ENCODE measurements around the gene SMYD5. TPM values are rescaled to one million over a fixed set of nuclear protein-coding genes. Genes with fewer than 3 reads are reported as not detected.
A peak's percentile ranks its signal among the peaks of the same experiment; 100 is the strongest.

SMYD5 gene
- total and polyA plus RNA-seq, 9 of the 15 experiments (the other 6 are each of a cell fraction or from before 2014, with no cell fraction given), result 11.4 to 56.8 (median 32.0) TPM

DNA sequence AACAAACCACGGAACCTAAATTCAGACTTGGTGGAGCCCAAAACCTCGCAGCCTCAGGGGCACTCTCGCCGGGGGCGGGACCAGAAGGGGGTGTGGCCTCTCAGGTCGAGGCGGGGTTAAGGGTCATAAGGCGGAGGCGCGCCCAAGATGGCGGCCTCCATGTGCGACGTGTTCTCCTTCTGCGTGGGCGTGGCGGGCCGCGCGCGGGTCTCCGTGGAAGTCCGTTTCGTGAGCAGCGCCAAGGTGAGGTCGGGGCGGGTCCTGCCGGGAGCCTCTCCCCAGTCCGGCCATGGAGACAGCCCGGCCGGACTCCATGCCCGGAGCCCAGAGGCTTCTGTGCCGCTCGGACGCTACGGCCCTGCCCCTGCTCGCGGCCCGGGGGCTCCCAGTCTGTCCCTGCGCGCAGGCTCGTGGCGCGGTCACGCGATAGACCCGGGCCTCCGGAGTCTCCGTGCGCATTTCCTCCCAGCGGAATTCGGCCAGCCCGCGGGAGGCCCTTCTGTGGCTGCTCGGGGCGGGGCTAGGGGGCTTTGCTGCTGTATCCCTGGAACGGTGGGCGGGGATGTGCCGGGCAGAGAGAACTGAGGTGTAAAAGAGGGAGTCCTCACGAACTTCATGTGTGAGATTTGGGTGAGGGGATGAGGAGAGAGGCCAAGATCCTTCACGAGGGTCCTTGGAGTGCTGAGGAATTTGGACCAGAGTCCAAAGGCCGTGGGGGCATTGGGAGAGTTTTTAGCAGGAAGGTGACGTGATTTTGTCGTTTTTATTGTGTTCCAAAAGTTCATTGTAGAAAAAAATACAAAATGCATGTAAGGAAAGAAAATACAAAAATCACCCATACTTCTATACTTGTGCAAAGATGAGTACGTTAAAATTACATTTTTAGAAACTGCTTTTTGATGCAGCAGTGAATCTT is at the start of gene SMYD5 (continued):
- TF ChIP-seq, protein P1, sequence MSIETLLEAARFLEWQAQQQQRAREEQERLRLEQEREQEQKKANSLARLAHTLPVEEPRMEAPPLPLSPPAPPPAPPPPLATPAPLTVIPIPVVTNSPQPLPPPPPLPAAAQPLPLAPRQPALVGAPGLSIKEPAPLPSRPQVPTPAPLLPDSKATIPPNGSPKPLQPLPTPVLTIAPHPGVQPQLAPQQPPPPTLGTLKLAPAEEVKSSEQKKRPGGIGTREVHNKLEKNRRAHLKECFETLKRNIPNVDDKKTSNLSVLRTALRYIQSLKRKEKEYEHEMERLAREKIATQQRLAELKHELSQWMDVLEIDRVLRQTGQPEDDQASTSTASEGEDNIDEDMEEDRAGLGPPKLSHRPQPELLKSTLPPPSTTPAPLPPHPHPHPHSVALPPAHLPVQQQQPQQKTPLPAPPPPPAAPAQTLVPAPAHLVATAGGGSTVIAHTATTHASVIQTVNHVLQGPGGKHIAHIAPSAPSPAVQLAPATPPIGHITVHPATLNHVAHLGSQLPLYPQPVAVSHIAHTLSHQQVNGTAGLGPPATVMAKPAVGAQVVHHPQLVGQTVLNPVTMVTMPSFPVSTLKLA (conservative IDR thresholded peaks at IDR 0.05), result peak; percentile 94 to 98
- TF ChIP-seq, protein P2, sequence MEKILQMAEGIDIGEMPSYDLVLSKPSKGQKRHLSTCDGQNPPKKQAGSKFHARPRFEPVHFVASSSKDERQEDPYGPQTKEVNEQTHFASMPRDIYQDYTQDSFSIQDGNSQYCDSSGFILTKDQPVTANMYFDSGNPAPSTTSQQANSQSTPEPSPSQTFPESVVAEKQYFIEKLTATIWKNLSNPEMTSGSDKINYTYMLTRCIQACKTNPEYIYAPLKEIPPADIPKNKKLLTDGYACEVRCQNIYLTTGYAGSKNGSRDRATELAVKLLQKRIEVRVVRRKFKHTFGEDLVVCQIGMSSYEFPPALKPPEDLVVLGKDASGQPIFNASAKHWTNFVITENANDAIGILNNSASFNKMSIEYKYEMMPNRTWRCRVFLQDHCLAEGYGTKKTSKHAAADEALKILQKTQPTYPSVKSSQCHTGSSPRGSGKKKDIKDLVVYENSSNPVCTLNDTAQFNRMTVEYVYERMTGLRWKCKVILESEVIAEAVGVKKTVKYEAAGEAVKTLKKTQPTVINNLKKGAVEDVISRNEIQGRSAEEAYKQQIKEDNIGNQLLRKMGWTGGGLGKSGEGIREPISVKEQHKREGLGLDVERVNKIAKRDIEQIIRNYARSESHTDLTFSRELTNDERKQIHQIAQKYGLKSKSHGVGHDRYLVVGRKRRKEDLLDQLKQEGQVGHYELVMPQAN (IDR thresholded peaks at IDR 0.05; ENCODE audit: borderline replicate concordance), result peak; percentile 100
- 0 out of 2 replicates have a peak, but pooled peaks have one; percentile 38 for TF ChIP-seq ETV5 (CRISPR knock-in tag; IDR thresholded peaks at IDR 0.05; ENCODE audit: low read depth)
- peak; percentile 85 for TF ChIP-seq POLR2G (IDR thresholded peaks at IDR 0.05; ENCODE audit: low read depth, low read length)
- TF ChIP-seq HDAC1 (IDR thresholded peaks at IDR 0.05), result peak; percentile 82 to 100; a peak in 3 of 4 replicates
- peak; percentile 73 for TF ChIP-seq SIN3B (IDR thresholded peaks at IDR 0.05; ENCODE audit: low read depth)
- peak; percentile 98 for TF ChIP-seq EP400 (IDR thresholded peaks at IDR 0.05)
- no peak for TF ChIP-seq ZNF583 (CRISPR knock-in tag; IDR thresholded peaks at IDR 0.05)
- TF ChIP-seq YY1 (IDR thresholded peaks at IDR 0.05; ENCODE audit: borderline replicate concordance in 1 of 3, control insufficient read depth in 1 of 3, extremely low read depth in 1 of 3, insufficient read depth in 3 of 3, insufficient read length in 1 of 3, insufficient replicate concordance in 2 of 3, low read depth in 1 of 3, low read length in 2 of 3), result peak; percentile 97 to 98 (median 97)
- TF ChIP-seq, protein P3, sequence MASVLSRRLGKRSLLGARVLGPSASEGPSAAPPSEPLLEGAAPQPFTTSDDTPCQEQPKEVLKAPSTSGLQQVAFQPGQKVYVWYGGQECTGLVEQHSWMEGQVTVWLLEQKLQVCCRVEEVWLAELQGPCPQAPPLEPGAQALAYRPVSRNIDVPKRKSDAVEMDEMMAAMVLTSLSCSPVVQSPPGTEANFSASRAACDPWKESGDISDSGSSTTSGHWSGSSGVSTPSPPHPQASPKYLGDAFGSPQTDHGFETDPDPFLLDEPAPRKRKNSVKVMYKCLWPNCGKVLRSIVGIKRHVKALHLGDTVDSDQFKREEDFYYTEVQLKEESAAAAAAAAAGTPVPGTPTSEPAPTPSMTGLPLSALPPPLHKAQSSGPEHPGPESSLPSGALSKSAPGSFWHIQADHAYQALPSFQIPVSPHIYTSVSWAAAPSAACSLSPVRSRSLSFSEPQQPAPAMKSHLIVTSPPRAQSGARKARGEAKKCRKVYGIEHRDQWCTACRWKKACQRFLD (CRISPR knock-in tag; IDR thresholded peaks at IDR 0.05), result peak; percentile 48; the same call in 1 of the 2 replicates
- TF ChIP-seq ZNF436 (CRISPR knock-in tag; IDR thresholded peaks at IDR 0.05), result no peak
- no peak for TF ChIP-seq TAF7 (tag; IDR thresholded peaks at IDR 0.05)
- TF ChIP-seq KDM4B (IDR thresholded peaks at IDR 0.05; ENCODE audit: borderline replicate concordance in 2 of 2, low read depth in 1 of 2), result no peak
- TF ChIP-seq ZFX (CRISPR knock-in tag; IDR thresholded peaks at IDR 0.05), result peak; percentile 77
- TF ChIP-seq ZNF668 (CRISPR knock-in tag; IDR thresholded peaks at IDR 0.05), result no peak
- TF ChIP-seq HDAC2 (IDR thresholded peaks at IDR 0.05), result peak; percentile 97
- peak; percentile 48; the same call in 1 of the 2 replicates for TF ChIP-seq ATF7 (IDR thresholded peaks at IDR 0.05)
- TF ChIP-seq POLR2AphosphoS5 (IDR thresholded peaks at IDR 0.05; ENCODE audit: control insufficient read depth, insufficient read depth, low read depth, low read length), result 0 out of 2 replicates have a peak, but pooled peaks have one; percentile 41
- TF ChIP-seq SRSF7 (optimal IDR thresholded peaks at IDR 0.05; ENCODE audit: low read depth, low read length), result no peak
- TF ChIP-seq CHD1 (IDR thresholded peaks at IDR 0.05; ENCODE audit: low read length), result no peak
- 0 out of 2 replicates have a peak, but pooled peaks have one; percentile 69 for TF ChIP-seq MTA3 (IDR thresholded peaks at IDR 0.05; ENCODE audit: borderline replicate concordance)
- TF ChIP-seq ZNF12 (CRISPR knock-in tag; IDR thresholded peaks at IDR 0.05), result peak; percentile 54; the same call in 1 of the 2 replicates

Measured in K562 (cell line).